ENCODE measurements around the gene SHMT2. TPM values are rescaled to one million over a fixed set of nuclear protein-coding genes. Genes with fewer than 3 reads are reported as not detected.

SHMT2 gene
- total and polyA plus RNA-seq, 2 of the 13 experiments (the other 11 are each of a cell fraction or from before 2014, with no cell fraction given): 181 to 393 TPM

DNA sequence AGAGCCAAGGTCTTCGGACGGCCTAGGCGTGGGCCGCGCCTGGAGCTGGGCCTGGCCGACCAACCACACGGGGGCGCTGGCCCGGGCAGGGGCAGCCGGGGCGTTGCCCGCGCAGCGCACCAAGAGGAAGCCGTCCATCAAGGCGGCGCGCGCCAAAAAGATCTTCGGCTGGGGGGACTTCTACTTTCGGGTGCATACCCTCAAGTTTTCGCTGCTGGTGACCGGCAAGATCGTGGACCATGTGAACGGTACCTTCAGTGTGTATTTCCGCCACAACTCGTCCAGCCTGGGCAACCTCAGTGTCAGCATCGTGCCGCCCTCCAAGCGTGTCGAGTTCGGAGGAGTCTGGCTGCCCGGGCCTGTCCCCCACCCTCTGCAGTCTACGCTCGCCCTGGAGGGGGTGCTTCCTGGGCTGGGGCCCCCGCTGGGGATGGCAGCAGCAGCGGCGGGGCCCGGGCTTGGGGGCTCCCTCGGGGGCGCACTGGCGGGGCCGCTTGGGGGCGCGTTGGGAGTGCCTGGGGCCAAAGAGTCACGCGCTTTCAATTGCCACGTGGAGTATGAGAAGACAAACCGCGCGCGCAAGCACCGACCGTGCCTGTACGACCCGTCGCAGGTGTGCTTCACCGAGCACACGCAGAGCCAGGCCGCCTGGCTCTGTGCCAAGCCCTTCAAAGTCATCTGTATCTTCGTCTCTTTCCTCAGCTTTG, 4.4 kb upstream of the SHMT2 start (continued):
- TF ChIP-seq, protein P1, sequence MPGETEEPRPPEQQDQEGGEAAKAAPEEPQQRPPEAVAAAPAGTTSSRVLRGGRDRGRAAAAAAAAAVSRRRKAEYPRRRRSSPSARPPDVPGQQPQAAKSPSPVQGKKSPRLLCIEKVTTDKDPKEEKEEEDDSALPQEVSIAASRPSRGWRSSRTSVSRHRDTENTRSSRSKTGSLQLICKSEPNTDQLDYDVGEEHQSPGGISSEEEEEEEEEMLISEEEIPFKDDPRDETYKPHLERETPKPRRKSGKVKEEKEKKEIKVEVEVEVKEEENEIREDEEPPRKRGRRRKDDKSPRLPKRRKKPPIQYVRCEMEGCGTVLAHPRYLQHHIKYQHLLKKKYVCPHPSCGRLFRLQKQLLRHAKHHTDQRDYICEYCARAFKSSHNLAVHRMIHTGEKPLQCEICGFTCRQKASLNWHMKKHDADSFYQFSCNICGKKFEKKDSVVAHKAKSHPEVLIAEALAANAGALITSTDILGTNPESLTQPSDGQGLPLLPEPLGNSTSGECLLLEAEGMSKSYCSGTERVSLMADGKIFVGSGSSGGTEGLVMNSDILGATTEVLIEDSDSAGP (CRISPR knock-in tag; IDR thresholded peaks at IDR 0.05; ENCODE audit: borderline replicate concordance): peak; percentile 58; the same call in 1 of the 2 replicates
- TF ChIP-seq, protein P2, sequence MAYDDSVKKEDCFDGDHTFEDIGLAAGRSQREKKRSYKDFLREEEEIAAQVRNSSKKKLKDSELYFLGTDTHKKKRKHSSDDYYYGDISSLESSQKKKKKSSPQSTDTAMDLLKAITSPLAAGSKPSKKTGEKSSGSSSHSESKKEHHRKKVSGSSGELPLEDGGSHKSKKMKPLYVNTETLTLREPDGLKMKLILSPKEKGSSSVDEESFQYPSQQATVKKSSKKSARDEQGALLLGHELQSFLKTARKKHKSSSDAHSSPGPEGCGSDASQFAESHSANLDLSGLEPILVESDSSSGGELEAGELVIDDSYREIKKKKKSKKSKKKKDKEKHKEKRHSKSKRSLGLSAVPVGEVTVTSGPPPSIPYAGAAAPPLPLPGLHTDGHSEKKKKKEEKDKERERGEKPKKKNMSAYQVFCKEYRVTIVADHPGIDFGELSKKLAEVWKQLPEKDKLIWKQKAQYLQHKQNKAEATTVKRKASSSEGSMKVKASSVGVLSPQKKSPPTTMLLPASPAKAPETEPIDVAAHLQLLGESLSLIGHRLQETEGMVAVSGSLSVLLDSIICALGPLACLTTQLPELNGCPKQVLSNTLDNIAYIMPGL (CRISPR knock-in tag; IDR thresholded peaks at IDR 0.05; ENCODE audit: borderline replicate concordance in 1 of 2, low read depth in 1 of 2): peak in 1 of 2 experiments; percentile 56; a peak in 1 of 4 replicates
- 0 out of 2 replicates have a peak, but pooled peaks have one; percentile 21 for TF ChIP-seq KDM2A (CRISPR knock-in tag; IDR thresholded peaks at IDR 0.05; ENCODE audit: borderline replicate concordance, low read depth)
- peak; percentile 37 for TF ChIP-seq THAP11 (CRISPR knock-in tag; IDR thresholded peaks at IDR 0.05)
- TF ChIP-seq, protein P3, sequence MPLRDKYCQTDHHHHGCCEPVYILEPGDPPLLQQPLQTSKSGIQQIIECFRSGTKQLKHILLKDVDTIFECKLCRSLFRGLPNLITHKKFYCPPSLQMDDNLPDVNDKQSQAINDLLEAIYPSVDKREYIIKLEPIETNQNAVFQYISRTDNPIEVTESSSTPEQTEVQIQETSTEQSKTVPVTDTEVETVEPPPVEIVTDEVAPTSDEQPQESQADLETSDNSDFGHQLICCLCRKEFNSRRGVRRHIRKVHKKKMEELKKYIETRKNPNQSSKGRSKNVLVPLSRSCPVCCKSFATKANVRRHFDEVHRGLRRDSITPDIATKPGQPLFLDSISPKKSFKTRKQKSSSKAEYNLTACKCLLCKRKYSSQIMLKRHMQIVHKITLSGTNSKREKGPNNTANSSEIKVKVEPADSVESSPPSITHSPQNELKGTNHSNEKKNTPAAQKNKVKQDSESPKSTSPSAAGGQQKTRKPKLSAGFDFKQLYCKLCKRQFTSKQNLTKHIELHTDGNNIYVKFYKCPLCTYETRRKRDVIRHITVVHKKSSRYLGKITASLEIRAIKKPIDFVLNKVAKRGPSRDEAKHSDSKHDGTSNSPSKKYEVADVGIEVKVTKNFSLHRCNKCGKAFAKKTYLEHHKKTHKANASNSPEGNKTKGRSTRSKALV (CRISPR knock-in tag; IDR thresholded peaks at IDR 0.05): 0 out of 2 replicates have a peak, but pooled peaks have one; percentile 76
- TF ChIP-seq, protein P4, sequence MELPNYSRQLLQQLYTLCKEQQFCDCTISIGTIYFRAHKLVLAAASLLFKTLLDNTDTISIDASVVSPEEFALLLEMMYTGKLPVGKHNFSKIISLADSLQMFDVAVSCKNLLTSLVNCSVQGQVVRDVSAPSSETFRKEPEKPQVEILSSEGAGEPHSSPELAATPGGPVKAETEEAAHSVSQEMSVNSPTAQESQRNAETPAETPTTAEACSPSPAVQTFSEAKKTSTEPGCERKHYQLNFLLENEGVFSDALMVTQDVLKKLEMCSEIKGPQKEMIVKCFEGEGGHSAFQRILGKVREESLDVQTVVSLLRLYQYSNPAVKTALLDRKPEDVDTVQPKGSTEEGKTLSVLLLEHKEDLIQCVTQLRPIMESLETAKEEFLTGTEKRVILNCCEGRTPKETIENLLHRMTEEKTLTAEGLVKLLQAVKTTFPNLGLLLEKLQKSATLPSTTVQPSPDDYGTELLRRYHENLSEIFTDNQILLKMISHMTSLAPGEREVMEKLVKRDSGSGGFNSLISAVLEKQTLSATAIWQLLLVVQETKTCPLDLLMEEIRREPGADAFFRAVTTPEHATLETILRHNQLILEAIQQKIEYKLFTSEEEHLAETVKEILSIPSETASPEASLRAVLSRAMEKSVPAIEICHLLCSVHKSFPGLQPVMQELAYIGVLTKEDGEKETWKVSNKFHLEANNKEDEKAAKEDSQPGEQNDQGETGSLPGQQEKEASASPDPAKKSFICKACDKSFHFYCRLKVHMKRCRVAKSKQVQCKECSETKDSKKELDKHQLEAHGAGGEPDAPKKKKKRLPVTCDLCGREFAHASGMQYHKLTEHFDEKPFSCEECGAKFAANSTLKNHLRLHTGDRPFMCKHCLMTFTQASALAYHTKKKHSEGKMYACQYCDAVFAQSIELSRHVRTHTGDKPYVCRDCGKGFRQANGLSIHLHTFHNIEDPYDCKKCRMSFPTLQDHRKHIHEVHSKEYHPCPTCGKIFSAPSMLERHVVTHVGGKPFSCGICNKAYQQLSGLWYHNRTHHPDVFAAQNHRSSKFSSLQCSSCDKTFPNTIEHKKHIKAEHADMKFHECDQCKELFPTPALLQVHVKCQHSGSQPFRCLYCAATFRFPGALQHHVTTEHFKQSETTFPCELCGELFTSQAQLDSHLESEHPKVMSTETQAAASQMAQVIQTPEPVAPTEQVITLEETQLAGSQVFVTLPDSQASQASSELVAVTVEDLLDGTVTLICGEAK (IDR thresholded peaks at IDR 0.05): no peak
- TF ChIP-seq, protein P4 (CRISPR knock-in tag; IDR thresholded peaks at IDR 0.05): 0 out of 2 replicates have a peak, but pooled peaks have one; percentile 19

Data from HepG2 (cell line).